ENCODE measurements around the gene KIF26B.

DNA sequence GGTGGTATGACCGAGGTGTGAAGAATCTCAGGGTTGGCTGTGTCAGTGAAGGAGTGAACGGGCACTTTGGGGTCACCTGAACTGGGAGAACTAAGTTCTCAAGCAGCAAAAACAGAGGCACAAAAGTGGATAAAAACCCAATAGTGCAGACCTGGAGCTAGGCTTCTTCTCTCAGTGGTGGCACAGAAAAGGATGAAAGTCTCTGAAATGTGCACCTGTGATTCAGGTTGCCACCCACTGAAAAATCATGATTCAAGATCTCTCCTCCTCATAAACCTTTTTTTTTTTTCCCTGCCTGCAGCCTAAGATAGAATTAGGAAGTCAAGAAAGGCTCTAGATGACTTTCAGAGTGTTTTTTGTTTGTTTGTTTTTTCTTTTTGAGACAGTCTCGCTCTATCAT, 304.8 kb downstream of the KIF26B start:
- TF ChIP-seq OSR1 (CRISPR knock-in tag; IDR thresholded peaks at IDR 0.05): no peak
- no peak for TF ChIP-seq ZNF8 (CRISPR knock-in tag; IDR thresholded peaks at IDR 0.05)
- no peak for TF ChIP-seq TCF4 (CRISPR knock-in tag; IDR thresholded peaks at IDR 0.05; ENCODE audit: borderline replicate concordance)
- TF ChIP-seq, protein P1, sequence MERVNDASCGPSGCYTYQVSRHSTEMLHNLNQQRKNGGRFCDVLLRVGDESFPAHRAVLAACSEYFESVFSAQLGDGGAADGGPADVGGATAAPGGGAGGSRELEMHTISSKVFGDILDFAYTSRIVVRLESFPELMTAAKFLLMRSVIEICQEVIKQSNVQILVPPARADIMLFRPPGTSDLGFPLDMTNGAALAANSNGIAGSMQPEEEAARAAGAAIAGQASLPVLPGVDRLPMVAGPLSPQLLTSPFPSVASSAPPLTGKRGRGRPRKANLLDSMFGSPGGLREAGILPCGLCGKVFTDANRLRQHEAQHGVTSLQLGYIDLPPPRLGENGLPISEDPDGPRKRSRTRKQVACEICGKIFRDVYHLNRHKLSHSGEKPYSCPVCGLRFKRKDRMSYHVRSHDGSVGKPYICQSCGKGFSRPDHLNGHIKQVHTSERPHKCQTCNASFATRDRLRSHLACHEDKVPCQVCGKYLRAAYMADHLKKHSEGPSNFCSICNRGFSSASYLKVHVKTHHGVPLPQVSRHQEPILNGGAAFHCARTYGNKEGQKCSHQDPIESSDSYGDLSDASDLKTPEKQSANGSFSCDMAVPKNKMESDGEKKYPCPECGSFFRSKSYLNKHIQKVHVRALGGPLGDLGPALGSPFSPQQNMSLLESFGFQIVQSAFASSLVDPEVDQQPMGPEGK (CRISPR knock-in tag; IDR thresholded peaks at IDR 0.05; ENCODE audit: borderline replicate concordance): no peak
- no peak for TF ChIP-seq PPARA (CRISPR knock-in tag; IDR thresholded peaks at IDR 0.05; ENCODE audit: borderline replicate concordance)

Measured in SK-N-SH treated with all-trans-retinoic acid at 6 μM for 48 hours (cell line).